HG03558 (cell line): Measurements from ENCODE around the gene OCRL.

Source experiments
- ATAC-seq: cut with Tn5 transposase; IDR thresholded peaks from one replicate; pipeline ENCODE4 v1.9.1; 2021; ENCODE audit warnings: moderate number of reproducible peaks; ENCODE audit not compliant: unreplicated experiment; ENCODE audit errors: extremely low read depth

Gene OCRL

GRCh38 chrX:129629837-129630236 is 89.8 kb downstream of the OCRL start:
- no peak for ATAC-seq

GRCh38 chrX:129631849-129632248 is 91.8 kb downstream of the OCRL start:
- ATAC-seq: no peak

- no peak for ATAC-seq
Measured at GRCh38 chrX:129632443-129632842, 92.4 kb downstream of the OCRL start.

GRCh38 chrX:129634541-129634940 is 94.5 kb downstream of the OCRL start:
- no peak for ATAC-seq

GRCh38 chrX:129636175-129636681 is 96.2 kb downstream of the OCRL start:
- ATAC-seq: no peak

DNA sequence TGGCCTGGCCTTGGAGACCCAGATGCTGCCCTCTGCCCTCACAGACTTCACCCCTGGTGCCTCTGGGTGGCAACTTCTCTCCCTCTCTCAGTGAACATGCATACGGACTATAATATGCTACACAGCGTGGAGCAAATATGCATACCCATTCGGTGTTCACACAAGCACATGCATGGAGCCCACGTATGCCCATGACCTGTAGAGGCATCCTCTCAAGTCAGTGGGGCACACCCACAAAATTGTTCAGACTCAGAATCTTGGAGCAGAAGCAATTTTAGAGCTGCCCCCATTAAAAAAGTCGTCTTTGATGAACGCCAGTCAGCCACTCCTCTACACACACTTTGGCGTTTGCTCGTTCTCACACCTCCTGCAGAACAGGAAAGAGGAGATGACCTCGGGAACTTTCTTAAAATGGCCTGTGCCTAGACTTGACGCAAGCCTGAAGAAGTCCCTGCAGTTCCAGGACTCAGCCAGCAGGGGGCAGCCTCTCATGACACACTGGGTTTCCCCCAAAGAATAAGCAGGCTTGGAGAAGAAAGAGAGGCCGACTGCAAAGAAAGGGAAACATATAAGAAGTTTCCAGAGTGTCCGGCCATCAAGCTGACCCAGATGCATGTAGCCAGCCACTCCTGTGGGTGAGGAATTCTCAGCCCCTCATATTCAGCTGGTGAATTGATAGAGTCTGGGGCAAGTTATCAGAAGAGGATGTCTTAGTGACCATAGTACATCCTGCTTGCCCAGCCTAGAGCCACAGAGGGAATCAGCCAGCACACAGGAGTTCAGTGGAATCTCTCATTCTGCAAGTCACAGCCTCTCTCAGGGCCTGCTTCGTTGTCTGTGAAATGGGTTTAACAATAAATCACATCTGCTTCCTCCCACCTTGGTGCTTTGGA is 97.4 kb downstream of the OCRL start:
- ATAC-seq: no peak

DNA sequence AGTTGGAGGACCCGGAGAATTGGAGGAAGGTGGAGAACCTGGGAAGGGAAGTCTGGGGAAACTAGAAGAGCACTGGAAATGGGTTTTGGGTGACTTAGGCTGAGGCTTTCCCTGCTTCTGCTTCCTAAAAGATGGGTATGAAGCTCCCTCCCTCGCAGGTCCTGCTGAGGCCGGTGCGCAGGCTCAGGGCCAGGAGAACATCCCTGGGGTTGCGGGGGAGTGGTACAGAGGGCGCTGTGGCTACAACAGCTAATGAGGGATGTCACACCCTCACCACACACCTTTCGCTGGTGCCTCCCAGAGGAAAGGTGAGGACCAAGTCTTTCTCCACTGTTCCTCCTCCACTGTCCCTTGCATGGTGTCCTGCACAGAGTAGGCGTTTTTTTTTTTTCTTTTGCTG is 98.9 kb downstream of the OCRL start:
- no peak for ATAC-seq

- ATAC-seq: no peak
Measured at GRCh38 chrX:129640737-129641136, 100.7 kb downstream of the OCRL start.

GRCh38 chrX:129641469-129641868 is 101.4 kb downstream of the OCRL start:
- no peak for ATAC-seq

DNA sequence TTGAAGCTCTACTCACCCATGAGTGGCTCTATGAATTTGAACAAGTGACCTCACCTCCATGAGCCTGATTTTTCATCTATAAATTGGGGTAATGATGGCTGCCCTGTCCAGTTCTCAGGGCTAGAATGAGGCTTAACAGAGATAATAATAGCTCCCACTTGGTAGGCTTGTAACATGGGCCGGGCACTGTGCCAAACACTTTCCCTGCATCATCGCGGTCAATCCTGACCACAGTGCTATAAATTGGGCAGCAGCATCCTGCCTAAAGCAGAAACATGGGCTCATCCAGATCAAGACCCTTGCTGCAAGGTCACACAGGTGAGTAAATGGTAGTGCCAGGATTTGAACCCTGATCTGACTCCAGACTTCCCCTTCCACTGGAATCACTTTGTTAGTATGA is 101.9 kb downstream of the OCRL start:
- ATAC-seq: no peak
